HepG2 (cell line): ENCODE data around the gene TOR1A. TPM values are rescaled to one million over a fixed set of nuclear protein-coding genes. Genes with fewer than 3 reads are reported as not detected.

Experiments used
- CSRNP1 ChIP-seq: sonication (generic); formaldehyde crosslinking; IDR thresholded peaks from 2 replicates; pipeline ENCODE4 v1.8.1; 2023; ENCODE audit warnings: mild to moderate bottlenecking, missing genetic modification reagents
- DBP ChIP-seq: sonication (generic); formaldehyde crosslinking; IDR thresholded peaks from 2 replicates; pipeline ENCODE4 v1.4.0; 2020; ENCODE audit warnings: missing genetic modification reagents; ENCODE audit errors: not compliant biosample characterization
- GATAD1 ChIP-seq: IDR thresholded peaks from 2 replicates; pipeline ENCODE4 v1.6.1; 2016; ENCODE audit warnings: missing genetic modification reagents, missing compliant biosample characterization
- HMGA1 ChIP-seq: sonication (generic); formaldehyde crosslinking; conservative IDR thresholded peaks from 2 replicates; pipeline ENCODE4 v1.4.0; 2020; ENCODE audit warnings: missing genetic modification reagents
- HOXA3 ChIP-seq: sonication (generic); formaldehyde crosslinking; IDR thresholded peaks from 2 replicates; pipeline ENCODE4 v1.5.0; 2020; ENCODE audit warnings: missing genetic modification reagents
- MYC ChIP-seq: sonication (generic); formaldehyde crosslinking; IDR thresholded peaks from 2 replicates; pipeline ENCODE4 v1.9.0; 2021; ENCODE audit warnings: missing genetic modification reagents, borderline replicate concordance
- RBM39 ChIP-seq: fragments of 200-400 bp; formaldehyde crosslinking; IDR thresholded peaks from one replicate; pipeline ENCODE4 v1.6.1; 2018; ENCODE audit warnings: antibody characterized with exemption, mild to moderate bottlenecking, low read depth, low read length; ENCODE audit not compliant: poor library complexity, severe bottlenecking
- SIX4 ChIP-seq: sonication (generic); formaldehyde crosslinking; IDR thresholded peaks from 2 replicates; pipeline ENCODE4 v1.4.0; 2020; ENCODE audit warnings: missing genetic modification reagents
- ZHX2 ChIP-seq, 2 experiments: sonication (generic) in 1 of 2; formaldehyde crosslinking in 1 of 2; IDR thresholded peaks; 2 replicates each; pipeline versions ENCODE4 v1.6.1 to v1.9.0; 2014 to 2022; ENCODE audit warnings: antibody characterized with exemption in 1 of 2, borderline replicate concordance in 1 of 2, inconsistent platforms in 1 of 2, low read depth in 1 of 2, missing genetic modification reagents in 1 of 2
- polyA plus RNA-seq, 8 experiments: library from polyadenylated mRNA; depleted of rRNA in 3 of 8; stranded (reverse) in 7 of 8; unstranded in 1 of 8; fragments of >200 nt; fragmentation: Illumina TruSeq in 4 of 8; extraction: Trizol in 4 of 8; gene quantifications; 2 replicates each; pipeline versions ENCODE4 v1.2.1 to v1.2.3, GENCODE V29; 2011 to 2016; ENCODE audit warnings: low read depth in 4 of 8, missing spikeins in 1 of 8, mixed read lengths in 1 of 8; ENCODE audit not compliant: insufficient read depth in 1 of 8
- total RNA-seq, 5 experiments: library from RNA; depleted of rRNA; stranded (reverse); fragments of >200 nt; fragmentation: Illumina TruSeq; extraction: Trizol; gene quantifications; 2 replicates each; pipeline ENCODE4 v1.2.3, GENCODE V29; 2016; ENCODE audit warnings: low read depth in 1 of 5
- TF ChIP-seq, protein P1 (sequence below): sonication (generic); formaldehyde crosslinking; IDR thresholded peaks from 2 replicates; pipeline ENCODE4 v1.9.0; 2022; ENCODE audit warnings: missing genetic modification reagents, mild to moderate bottlenecking, borderline replicate concordance
- TF ChIP-seq, protein P2 (sequence below): sonication (generic); formaldehyde crosslinking; IDR thresholded peaks from 2 replicates; pipeline ENCODE4 v1.8.1; 2023; ENCODE audit warnings: missing genetic modification reagents, inconsistent platforms, borderline replicate concordance
- TF ChIP-seq, protein P3 (sequence below): sonication (generic); formaldehyde crosslinking; IDR thresholded peaks from 2 replicates; pipeline ENCODE4 v1.4.0; 2020; ENCODE audit warnings: missing genetic modification reagents
- TF ChIP-seq, protein P4 (sequence below): IDR thresholded peaks from 2 replicates; pipeline ENCODE4 v1.6.1; 2016; ENCODE audit warnings: mild to moderate bottlenecking, missing biosample characterization, missing genetic modification reagents

The TOR1A gene
- total and polyA plus RNA-seq, 2 of the 13 experiments (the other 11 are each of a cell fraction or from before 2014, with no cell fraction given) = 31.6 to 41.4 TPM

GRCh38 chr9:129835128-129835859 is 11.4 kb upstream of the TOR1A start, which contains the start of the genes C9orf78 and USP20 (continued):
- TF ChIP-seq ZHX2 (IDR thresholded peaks at IDR 0.05; ENCODE audit: low read depth) = peak; percentile 74
- 0 out of 2 replicates have a peak, but pooled peaks have one; percentile 32 for TF ChIP-seq ZHX2 (CRISPR knock-in tag; IDR thresholded peaks at IDR 0.05; ENCODE audit: borderline replicate concordance)
- peak; percentile 95 for TF ChIP-seq GATAD1
- no peak for TF ChIP-seq SIX4
- TF ChIP-seq, protein P1, sequence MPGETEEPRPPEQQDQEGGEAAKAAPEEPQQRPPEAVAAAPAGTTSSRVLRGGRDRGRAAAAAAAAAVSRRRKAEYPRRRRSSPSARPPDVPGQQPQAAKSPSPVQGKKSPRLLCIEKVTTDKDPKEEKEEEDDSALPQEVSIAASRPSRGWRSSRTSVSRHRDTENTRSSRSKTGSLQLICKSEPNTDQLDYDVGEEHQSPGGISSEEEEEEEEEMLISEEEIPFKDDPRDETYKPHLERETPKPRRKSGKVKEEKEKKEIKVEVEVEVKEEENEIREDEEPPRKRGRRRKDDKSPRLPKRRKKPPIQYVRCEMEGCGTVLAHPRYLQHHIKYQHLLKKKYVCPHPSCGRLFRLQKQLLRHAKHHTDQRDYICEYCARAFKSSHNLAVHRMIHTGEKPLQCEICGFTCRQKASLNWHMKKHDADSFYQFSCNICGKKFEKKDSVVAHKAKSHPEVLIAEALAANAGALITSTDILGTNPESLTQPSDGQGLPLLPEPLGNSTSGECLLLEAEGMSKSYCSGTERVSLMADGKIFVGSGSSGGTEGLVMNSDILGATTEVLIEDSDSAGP (CRISPR knock-in tag) = peak; percentile 47; the same call in 1 of the 2 replicates
- TF ChIP-seq, protein P2, sequence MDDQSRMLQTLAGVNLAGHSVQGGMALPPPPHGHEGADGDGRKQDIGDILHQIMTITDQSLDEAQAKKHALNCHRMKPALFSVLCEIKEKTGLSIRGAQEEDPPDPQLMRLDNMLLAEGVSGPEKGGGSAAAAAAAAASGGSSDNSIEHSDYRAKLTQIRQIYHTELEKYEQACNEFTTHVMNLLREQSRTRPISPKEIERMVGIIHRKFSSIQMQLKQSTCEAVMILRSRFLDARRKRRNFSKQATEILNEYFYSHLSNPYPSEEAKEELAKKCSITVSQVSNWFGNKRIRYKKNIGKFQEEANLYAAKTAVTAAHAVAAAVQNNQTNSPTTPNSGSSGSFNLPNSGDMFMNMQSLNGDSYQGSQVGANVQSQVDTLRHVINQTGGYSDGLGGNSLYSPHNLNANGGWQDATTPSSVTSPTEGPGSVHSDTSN (CRISPR knock-in tag) = peak; percentile 74; the same call in 1 of the 2 replicates
- TF ChIP-seq, protein P3, sequence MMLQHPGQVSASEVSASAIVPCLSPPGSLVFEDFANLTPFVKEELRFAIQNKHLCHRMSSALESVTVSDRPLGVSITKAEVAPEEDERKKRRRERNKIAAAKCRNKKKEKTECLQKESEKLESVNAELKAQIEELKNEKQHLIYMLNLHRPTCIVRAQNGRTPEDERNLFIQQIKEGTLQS (CRISPR knock-in tag) = no peak
- TF ChIP-seq CSRNP1 (CRISPR knock-in tag) = peak; percentile 60
- peak; percentile 89 for TF ChIP-seq HOXA3 (CRISPR knock-in tag)
- no peak for TF ChIP-seq DBP (CRISPR knock-in tag)
- TF ChIP-seq, protein P4, sequence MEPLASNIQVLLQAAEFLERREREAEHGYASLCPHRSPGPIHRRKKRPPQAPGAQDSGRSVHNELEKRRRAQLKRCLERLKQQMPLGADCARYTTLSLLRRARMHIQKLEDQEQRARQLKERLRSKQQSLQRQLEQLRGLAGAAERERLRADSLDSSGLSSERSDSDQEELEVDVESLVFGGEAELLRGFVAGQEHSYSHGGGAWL = peak; percentile 60; the same call in 1 of the 2 replicates
- peak; percentile 62; the same call in 1 of the 2 replicates for TF ChIP-seq MYC
- TF ChIP-seq RBM39 = peak; percentile 25
- TF ChIP-seq HMGA1 (CRISPR knock-in tag) = no peak
